Breast epithelium (tissue), 4 donors: ENCODE measurements around the gene SLC8B1. TPM values are rescaled to one million over a fixed set of nuclear protein-coding genes. Genes with fewer than 3 reads are reported as not detected.

Experiments
- DNase-seq, 2 donors: peaks; one replicate each; pipeline ENCODE4 v3.0.0-alpha.2; 2019; ENCODE audit warnings: low spot score in 2 of 2
- H3K27ac ChIP-seq, 2 donors: fragments of 200-600 bp; sonication (generic) in 1 of 2; one replicate each; pipeline ENCODE4 v1.5.1; 2016 to 2019; ENCODE audit warnings: mild to moderate bottlenecking in 1 of 2
- H3K27me3 ChIP-seq, 2 donors: fragments of 200-600 bp; sonication (generic) in 1 of 2; one replicate each; pipeline versions ENCODE4 v1.5.1 to v1.6.0; 2017 to 2019; ENCODE audit warnings: control low read depth in 1 of 2, mild to moderate bottlenecking in 1 of 2
- H3K36me3 ChIP-seq: fragments of 200-600 bp; one replicate; pipeline ENCODE4 v1.5.1; 2019
- H3K4me1 ChIP-seq, 2 donors: fragments of 200-600 bp; sonication (generic); one replicate each; pipeline ENCODE4 v1.5.1; 2016 to 2019; ENCODE audit warnings: control low read depth in 1 of 2
- H3K4me3 ChIP-seq, 3 donors: fragments of 200-600 bp; sonication (generic); 1 replicate in 2 of 3; 2 replicates in 1 of 3; pipeline ENCODE4 v1.5.1; 2016 to 2019; ENCODE audit warnings: mild to moderate bottlenecking in 3 of 3, moderate library complexity in 2 of 3
- H3K9me3 ChIP-seq, 2 donors: fragments of 200-600 bp; sonication (generic) in 1 of 2; one replicate each; pipeline ENCODE4 v1.5.1; 2016 to 2019; ENCODE audit warnings: control low read depth in 1 of 2
- CTCF ChIP-seq, 3 donors: fragments of 450-650 bp; IDR thresholded peaks; one replicate each; pipeline ENCODE4 v1.5.1; 2016 to 2017; ENCODE audit warnings: antibody characterized with exemption in 3 of 3, mild to moderate bottlenecking in 3 of 3, moderate library complexity in 3 of 3
- POLR2A ChIP-seq: fragments of 450-650 bp; IDR thresholded peaks from one replicate; pipeline ENCODE4 v1.6.1; 2016; ENCODE audit warnings: antibody characterized with exemption, mild to moderate bottlenecking, moderate library complexity
- POLR2AphosphoS5 ChIP-seq, 3 donors: sonication (generic); formaldehyde crosslinking; IDR thresholded peaks; one replicate each; pipeline ENCODE4 v1.6.1; 2017; ENCODE audit warnings: antibody characterized with exemption in 3 of 3
- intact Hi-C: fragments of 100-400 bp; cut with DNase I; formaldehyde crosslinking; loops from one replicate; pipeline ENCODE4 v1.15.1; 2023; ENCODE audit warnings: low total_unique reads
- total RNA-seq, 3 donors: library from RNA; depleted of rRNA; stranded (reverse); fragments of >200 nt; gene quantifications; one replicate each; pipeline ENCODE4 v1.1.0, GENCODE V29; 2016

The SLC8B1 gene
- total RNA-seq, 3 donors from 2014 or later, result 32.6 to 36.1 (median 35.4) TPM

- peaks cover 0 to 9% of the 10 kb centered on the region in 2 donors for H3K9me3 ChIP-seq
- DNase-seq, result no peak
- H3K27me3 ChIP-seq, result no peaks in the 10 kb centered on the region
- TF ChIP-seq POLR2AphosphoS5 (IDR thresholded peaks at IDR 0.05) (no peak), CTCF (IDR thresholded peaks at IDR 0.05) (no peak), POLR2A (no peak)
- H3K27ac ChIP-seq, result no peak overlapping the region
- H3K36me3 ChIP-seq, result no peaks in the 10 kb centered on the region
- no peak overlapping the region for H3K4me3 ChIP-seq
- intact Hi-C loops, result no loop called here
- H3K4me1 ChIP-seq, result no peaks in the 10 kb centered on the region
Observed at GRCh38 chr12:113254298-113254697, 80.6 kb downstream of the SLC8B1 start.

GRCh38 chr12:113253532-113254285 lies 81.2 kb downstream of the SLC8B1 start:
- intact Hi-C loops, result no loop called here
- Histone ChIP-seq H3K4me3 (no peak overlapping the region), H3K4me1 (no peaks in the 10 kb centered on the region), H3K27me3 (no peaks in the 10 kb centered on the region), H3K36me3 (no peaks in the 10 kb centered on the region), H3K9me3 (peaks cover 0 to 9% of the 10 kb centered on the region in 2 donors), H3K27ac (no peak overlapping the region)
- no peak for TF ChIP-seq POLR2A
- TF ChIP-seq POLR2AphosphoS5 (IDR thresholded peaks at IDR 0.05), result no peak
- TF ChIP-seq CTCF (IDR thresholded peaks at IDR 0.05), result no peak
- no peak for DNase-seq

GRCh38 chr12:113252494-113252893 lies 82.4 kb downstream of the SLC8B1 start:
- intact Hi-C loops, result no loop called here
- H3K27ac ChIP-seq, result peak overlapping the region; percentile 19 to 40
- no peaks in the 10 kb centered on the region for H3K27me3 ChIP-seq
- H3K36me3 ChIP-seq, result no peaks in the 10 kb centered on the region
- peaks cover 0 to 8% of the 10 kb centered on the region in 2 donors for H3K4me1 ChIP-seq
- no peak overlapping the region for H3K4me3 ChIP-seq
- DNase-seq, result no peak
- TF ChIP-seq POLR2A (no peak), POLR2AphosphoS5 (IDR thresholded peaks at IDR 0.05) (no peak), CTCF (IDR thresholded peaks at IDR 0.05) (no peak)
- H3K9me3 ChIP-seq, result peaks cover 0 to 9% of the 10 kb centered on the region in 2 donors

- DNase-seq, result no peak
- Histone ChIP-seq H3K36me3 (no peaks in the 10 kb centered on the region), H3K9me3 (peaks cover 0 to 9% of the 10 kb centered on the region in 2 donors), H3K4me3 (no peak overlapping the region), H3K27ac (peak overlapping the region in 1 of 2 donors; percentile 40), H3K4me1 (peaks cover 8 to 18% of the 10 kb centered on the region in 2 donors), H3K27me3 (no peaks in the 10 kb centered on the region)
- intact Hi-C loops, result no loop called here
- no peak for TF ChIP-seq POLR2AphosphoS5 (IDR thresholded peaks at IDR 0.05)
- no peak for TF ChIP-seq CTCF (IDR thresholded peaks at IDR 0.05)
- no peak for TF ChIP-seq POLR2A
Observed at GRCh38 chr12:113251404-113252070, 83.4 kb downstream of the SLC8B1 start.

GRCh38 chr12:113250045-113250444 lies 84.9 kb downstream of the SLC8B1 start:
- TF ChIP-seq CTCF (IDR thresholded peaks at IDR 0.05) (no peak), POLR2AphosphoS5 (IDR thresholded peaks at IDR 0.05) (no peak)
- Histone ChIP-seq H3K9me3 (peaks cover 0 to 9% of the 10 kb centered on the region in 2 donors), H3K36me3 (no peaks in the 10 kb centered on the region), H3K4me3 (no peak overlapping the region), H3K27ac (peak overlapping the region in 1 of 2 donors; percentile 29), H3K27me3 (no peaks in the 10 kb centered on the region), H3K4me1 (peaks cover 8 to 28% of the 10 kb centered on the region in 2 donors)
- DNase-seq, result no peak
- intact Hi-C loops, result no loop called here
